Gastrocnemius medialis (tissue), 4 donors: ENCODE results near the gene MSANTD2. TPM values are rescaled to one million over a fixed set of nuclear protein-coding genes. Genes with fewer than 3 reads are reported as not detected.
A peak's percentile ranks its signal among the peaks of the same experiment; 100 is the strongest.

ENCODE experiments used
- ATAC-seq, 2 donors: fragments of 150-250 bp; one replicate each; pipeline ENCODE4 v1.9.1; 2016
- DNase-seq, 2 donors: peaks; one replicate each; pipeline ENCODE4 v3.0.0-alpha.2; 2019
- H3K27ac ChIP-seq, 4 donors: fragments of 200-600 bp; sonication (generic); 1 replicate in 1 of 4; 2 replicates in 3 of 4; pipeline ENCODE4 v1.5.1; 2016 to 2018; ENCODE audit warnings: mild to moderate bottlenecking in 2 of 4, moderate library complexity in 1 of 4
- H3K27me3 ChIP-seq, 3 donors: fragments of 200-600 bp; sonication (generic) in 2 of 3; 1 replicate in 1 of 3; 2 replicates in 2 of 3; pipeline versions ENCODE4 v1.5.1 to v1.6.0; 2016 to 2019; ENCODE audit warnings: mild to moderate bottlenecking in 1 of 3, moderate library complexity in 1 of 3
- H3K36me3 ChIP-seq, 2 donors: fragments of 200-600 bp; sonication (generic) in 1 of 2; one replicate each; pipeline ENCODE4 v1.5.1; 2017 to 2018
- H3K4me1 ChIP-seq, 2 donors: fragments of 200-600 bp; sonication (generic) in 1 of 2; one replicate each; pipeline ENCODE4 v1.5.1; 2016 to 2017; ENCODE audit warnings: mild to moderate bottlenecking in 2 of 2
- H3K4me3 ChIP-seq, 4 donors: fragments of 200-600 bp; sonication (generic) in 3 of 4; 1 replicate in 1 of 4; 2 replicates in 3 of 4; pipeline ENCODE4 v1.5.1; 2016 to 2019; ENCODE audit warnings: mild to moderate bottlenecking in 2 of 4
- H3K9me3 ChIP-seq, 3 donors: fragments of 200-600 bp; sonication (generic) in 2 of 3; 1 replicate in 1 of 3; 2 replicates in 2 of 3; pipeline ENCODE4 v1.5.1; 2016 to 2019
- POLR2A ChIP-seq, 2 donors: fragments of 450-650 bp; IDR thresholded peaks; one replicate each; pipeline ENCODE4 v1.6.1; 2017; ENCODE audit warnings: antibody characterized with exemption in 2 of 2, mild to moderate bottlenecking in 2 of 2, moderate library complexity in 2 of 2
- in situ Hi-C, 4 donors: fragments of 200-750 bp; cut with MboI; loops; one replicate each; pipeline versions ENCODE4 v1.15.0 to v1.8.0; 2017; ENCODE audit warnings: low sequenced_read_pairs in 4 of 4
- intact Hi-C: fragments of 100-400 bp; cut with DNase I; formaldehyde crosslinking; loops from one replicate; pipeline ENCODE4 v1.15.1; 2023; ENCODE audit warnings: low total_unique reads
- total RNA-seq, 4 donors: library from RNA; depleted of rRNA; stranded (reverse); fragments of >200 nt; gene quantifications; one replicate each; pipeline versions ENCODE4 v1.1.0 to v1.2.3, GENCODE V29; 2016
- TF ChIP-seq, protein P1 (sequence below), 5 experiments: fragments of 450-650 bp in 3 of 5; fragments of 200-600 bp in 2 of 5; sonication (generic) in 2 of 5; IDR thresholded peaks in 4 of 5; conservative IDR thresholded peaks in 1 of 5; 1 replicate in 4 of 5; 2 replicates in 1 of 5; pipeline ENCODE4 v1.5.1; 2016 to 2019; ENCODE audit warnings: antibody characterized with exemption in 5 of 5, mild to moderate bottlenecking in 3 of 5, moderate library complexity in 3 of 5

The MSANTD2 gene
- total RNA-seq, 4 donors from 2014 or later = 3.3 to 5.1 (median 3.8) TPM

- H3K4me3 ChIP-seq = peak overlapping the region; percentile 34 to 55 (median 42)
- in situ Hi-C loops = loop anchor here (5.0 to 10.0 kb wide), 4 partner anchors 75 to 175 kb away; partner anchors contain the start of genes SIAE (in 3 of the 4), SPA17 (in 3 of the 4) and ESAM (in 1 of the 4)
- H3K27me3 ChIP-seq = peaks cover 70 to 75% (median 71%) of the 10 kb centered on the region in 3 donors
- no peak for DNase-seq
- no peaks in the 10 kb centered on the region for H3K36me3 ChIP-seq
- H3K9me3 ChIP-seq = no peaks in the 10 kb centered on the region
- intact Hi-C loops = loop anchor here (5.0 kb wide), 1 partner anchor 78 kb away; the partner anchor contains the start of gene ESAM
- no peak for ATAC-seq
- H3K27ac ChIP-seq = no peak overlapping the region
- H3K4me1 ChIP-seq = peaks cover 9 to 23% of the 10 kb centered on the region in 2 donors
- TF ChIP-seq, protein P1, sequence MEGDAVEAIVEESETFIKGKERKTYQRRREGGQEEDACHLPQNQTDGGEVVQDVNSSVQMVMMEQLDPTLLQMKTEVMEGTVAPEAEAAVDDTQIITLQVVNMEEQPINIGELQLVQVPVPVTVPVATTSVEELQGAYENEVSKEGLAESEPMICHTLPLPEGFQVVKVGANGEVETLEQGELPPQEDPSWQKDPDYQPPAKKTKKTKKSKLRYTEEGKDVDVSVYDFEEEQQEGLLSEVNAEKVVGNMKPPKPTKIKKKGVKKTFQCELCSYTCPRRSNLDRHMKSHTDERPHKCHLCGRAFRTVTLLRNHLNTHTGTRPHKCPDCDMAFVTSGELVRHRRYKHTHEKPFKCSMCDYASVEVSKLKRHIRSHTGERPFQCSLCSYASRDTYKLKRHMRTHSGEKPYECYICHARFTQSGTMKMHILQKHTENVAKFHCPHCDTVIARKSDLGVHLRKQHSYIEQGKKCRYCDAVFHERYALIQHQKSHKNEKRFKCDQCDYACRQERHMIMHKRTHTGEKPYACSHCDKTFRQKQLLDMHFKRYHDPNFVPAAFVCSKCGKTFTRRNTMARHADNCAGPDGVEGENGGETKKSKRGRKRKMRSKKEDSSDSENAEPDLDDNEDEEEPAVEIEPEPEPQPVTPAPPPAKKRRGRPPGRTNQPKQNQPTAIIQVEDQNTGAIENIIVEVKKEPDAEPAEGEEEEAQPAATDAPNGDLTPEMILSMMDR (IDR thresholded peaks at IDR 0.05 in 4 of 5, conservative IDR thresholded peaks at IDR 0.05 in 1 of 5) = no peak
- no peak for TF ChIP-seq POLR2A (IDR thresholded peaks at IDR 0.05)
Measured at GRCh38 chr11:124839972-124840621, 39.9 kb upstream of the MSANTD2 start.

- no peaks in the 10 kb centered on the region for H3K9me3 ChIP-seq
- in situ Hi-C loops = loop anchor here (5.0 to 10.0 kb wide), 4 partner anchors 75 to 175 kb away; partner anchors contain the start of genes SIAE (in 3 of the 4), SPA17 (in 3 of the 4) and ESAM (in 1 of the 4)
- DNase-seq (no peak), ATAC-seq (no peak)
- peak overlapping the region; percentile 34 to 55 (median 42) for H3K4me3 ChIP-seq
- peaks cover 62 to 68% (median 63%) of the 10 kb centered on the region in 3 donors for H3K27me3 ChIP-seq
- intact Hi-C loops = loop anchor here (5.0 kb wide), 1 partner anchor 77 kb away; the partner anchor contains the start of gene ESAM
- peaks cover 9 to 23% of the 10 kb centered on the region in 2 donors for H3K4me1 ChIP-seq
- no peaks in the 10 kb centered on the region for H3K36me3 ChIP-seq
- no peak overlapping the region for H3K27ac ChIP-seq
- TF ChIP-seq, protein P1 (IDR thresholded peaks at IDR 0.05 in 4 of 5, conservative IDR thresholded peaks at IDR 0.05 in 1 of 5) = no peak
- TF ChIP-seq POLR2A (IDR thresholded peaks at IDR 0.05) = no peak
Measured at GRCh38 chr11:124839128-124839971, 39.1 kb upstream of the MSANTD2 start.

GRCh38 chr11:124838805-124839127, 38.6 kb upstream of the MSANTD2 start:
- ATAC-seq = no peak
- in situ Hi-C loops = loop anchor here (5.0 to 10.0 kb wide), 4 partner anchors 74 to 174 kb away; partner anchors contain the start of genes SIAE (in 3 of the 4), SPA17 (in 3 of the 4) and ESAM (in 1 of the 4)
- H3K36me3 ChIP-seq = no peaks in the 10 kb centered on the region
- no peak overlapping the region for H3K27ac ChIP-seq
- no peak overlapping the region for H3K4me3 ChIP-seq
- TF ChIP-seq POLR2A (IDR thresholded peaks at IDR 0.05) = no peak
- TF ChIP-seq, protein P1 (IDR thresholded peaks at IDR 0.05 in 4 of 5, conservative IDR thresholded peaks at IDR 0.05 in 1 of 5) = no peak
- H3K4me1 ChIP-seq = peaks cover 9 to 23% of the 10 kb centered on the region in 2 donors
- intact Hi-C loops = loop anchor here (5.0 kb wide), 1 partner anchor 76 kb away; the partner anchor contains the start of gene ESAM
- DNase-seq = no peak
- peaks cover 57 to 62% (median 57%) of the 10 kb centered on the region in 3 donors for H3K27me3 ChIP-seq
- H3K9me3 ChIP-seq = no peaks in the 10 kb centered on the region

- no peak overlapping the region for H3K27ac ChIP-seq
- peaks cover 9 to 16% of the 10 kb centered on the region in 2 donors for H3K4me1 ChIP-seq
- H3K27me3 ChIP-seq = peaks cover 44 to 49% (median 44%) of the 10 kb centered on the region in 3 donors
- TF ChIP-seq POLR2A (IDR thresholded peaks at IDR 0.05) = no peak
- TF ChIP-seq, protein P1 (IDR thresholded peaks at IDR 0.05 in 4 of 5, conservative IDR thresholded peaks at IDR 0.05 in 1 of 5) = no peak
- no peak for DNase-seq
- in situ Hi-C loops = loop anchor here (5.0 to 10.0 kb wide), 4 partner anchors 73 to 173 kb away; partner anchors contain the start of genes SIAE (in 3 of the 4), SPA17 (in 3 of the 4) and ESAM (in 1 of the 4)
- H3K36me3 ChIP-seq = no peaks in the 10 kb centered on the region
- peak in 1 of 2 donors; percentile 52 for ATAC-seq
- H3K9me3 ChIP-seq = no peaks in the 10 kb centered on the region
- H3K4me3 ChIP-seq = no peak overlapping the region
- intact Hi-C loops = loop anchor here (1.0 to 5.0 kb wide), 3 partner anchors 37 to 164 kb away; partner anchors contain the start of genes ESAM, MSANTD2, SIAE and SPA17
Measured at GRCh38 chr11:124837491-124837856, 37.3 kb upstream of the MSANTD2 start.
